HG03521 (cell line): Measurements from ENCODE around the gene PHF12.
A peak's percentile ranks its signal among the peaks of the same experiment; 100 is the strongest.
"Not testable (repeated sequence)": the region's sequence is repeated elsewhere in the genome, so short reads cannot be mapped to it uniquely, and the experiment has no call there.

Experiments
- ATAC-seq: cut with Tn5 transposase; IDR thresholded peaks from one replicate; pipeline ENCODE4 v1.9.1; 2021; ENCODE audit warnings: mild to moderate bottlenecking, moderate library complexity; ENCODE audit not compliant: unreplicated experiment

PHF12 gene

DNA sequence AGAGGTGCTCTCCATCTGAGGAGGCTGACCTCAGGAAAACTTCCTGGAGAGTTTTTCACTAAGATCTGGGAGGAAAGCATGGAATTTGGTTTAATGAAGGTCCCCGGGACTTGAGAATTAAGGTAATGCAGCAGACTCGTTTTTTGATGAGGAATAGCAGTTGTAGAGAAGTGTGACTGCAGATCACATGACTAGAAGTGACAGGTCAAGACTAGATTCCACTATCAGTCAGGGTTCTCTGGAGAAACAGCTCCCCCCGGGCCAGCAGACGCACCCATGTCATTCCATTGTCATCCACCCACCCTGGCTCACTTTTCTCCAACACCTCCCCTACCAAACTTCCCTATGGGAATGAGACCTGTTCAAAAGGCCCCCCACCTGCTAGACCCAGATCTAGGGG lies 46.5 kb downstream of the PHF12 start:
- no peak for ATAC-seq

DNA sequence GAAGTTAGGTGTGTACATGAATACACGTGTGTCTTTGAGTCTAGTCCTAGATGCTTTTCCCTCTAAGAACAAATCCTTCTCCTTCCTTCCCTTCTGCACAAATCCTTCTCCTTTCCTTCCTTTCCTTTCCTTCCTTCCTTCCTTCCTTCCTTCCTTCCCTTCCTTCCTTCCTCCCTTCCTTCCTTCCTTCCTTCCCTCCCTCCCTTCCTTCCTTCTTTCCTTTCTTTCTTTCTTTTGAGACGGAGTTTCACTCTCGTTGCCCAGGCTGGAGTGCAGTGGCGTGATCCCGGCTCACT lies 47.8 kb downstream of the PHF12 start:
- not testable (repeated sequence) for ATAC-seq

DNA sequence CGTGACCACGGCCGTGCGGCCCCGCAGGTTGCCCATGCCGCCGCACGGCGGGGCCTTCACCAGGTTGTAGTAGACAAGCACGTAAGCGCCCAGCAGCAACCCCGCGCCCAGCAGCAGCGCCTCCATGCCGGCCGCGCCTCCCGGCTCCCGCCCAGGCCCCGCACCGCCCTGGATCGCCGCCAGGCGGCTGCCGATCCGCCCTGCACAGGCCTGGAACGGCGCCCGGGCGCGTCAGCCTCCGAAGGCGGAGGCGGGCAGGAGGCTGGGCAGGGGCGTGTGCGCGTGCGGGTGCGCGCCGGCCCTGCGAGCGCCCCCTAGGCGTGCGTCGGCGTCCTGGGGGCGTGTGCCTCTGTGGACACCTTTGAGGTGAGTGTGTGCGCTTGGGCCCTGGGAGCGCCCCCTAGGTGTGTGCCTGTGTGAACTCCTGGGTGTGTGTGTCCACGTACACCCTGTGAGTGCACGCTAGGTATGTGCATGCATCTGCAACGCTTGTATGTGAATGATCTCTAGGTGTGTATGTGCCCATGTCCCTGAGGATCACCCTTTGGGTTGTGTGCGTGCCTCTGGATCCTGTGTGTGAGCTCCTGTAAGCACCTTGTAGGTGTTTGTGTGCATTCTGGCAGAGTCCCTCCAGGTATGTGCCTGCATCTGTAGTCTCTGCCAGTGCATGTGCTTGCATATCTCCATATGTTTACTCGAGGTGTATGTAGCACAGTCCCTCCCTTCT lies 48.3 kb downstream of the PHF12 start, which contains the start of gene DHRS13:
Gene DHRS13, minus strand, starts transcription at position 261 of the 727 bp plus-strand sequence. Its CDS starts 135 bp downstream, at position 126.
- peak; percentile 86 for ATAC-seq

DNA sequence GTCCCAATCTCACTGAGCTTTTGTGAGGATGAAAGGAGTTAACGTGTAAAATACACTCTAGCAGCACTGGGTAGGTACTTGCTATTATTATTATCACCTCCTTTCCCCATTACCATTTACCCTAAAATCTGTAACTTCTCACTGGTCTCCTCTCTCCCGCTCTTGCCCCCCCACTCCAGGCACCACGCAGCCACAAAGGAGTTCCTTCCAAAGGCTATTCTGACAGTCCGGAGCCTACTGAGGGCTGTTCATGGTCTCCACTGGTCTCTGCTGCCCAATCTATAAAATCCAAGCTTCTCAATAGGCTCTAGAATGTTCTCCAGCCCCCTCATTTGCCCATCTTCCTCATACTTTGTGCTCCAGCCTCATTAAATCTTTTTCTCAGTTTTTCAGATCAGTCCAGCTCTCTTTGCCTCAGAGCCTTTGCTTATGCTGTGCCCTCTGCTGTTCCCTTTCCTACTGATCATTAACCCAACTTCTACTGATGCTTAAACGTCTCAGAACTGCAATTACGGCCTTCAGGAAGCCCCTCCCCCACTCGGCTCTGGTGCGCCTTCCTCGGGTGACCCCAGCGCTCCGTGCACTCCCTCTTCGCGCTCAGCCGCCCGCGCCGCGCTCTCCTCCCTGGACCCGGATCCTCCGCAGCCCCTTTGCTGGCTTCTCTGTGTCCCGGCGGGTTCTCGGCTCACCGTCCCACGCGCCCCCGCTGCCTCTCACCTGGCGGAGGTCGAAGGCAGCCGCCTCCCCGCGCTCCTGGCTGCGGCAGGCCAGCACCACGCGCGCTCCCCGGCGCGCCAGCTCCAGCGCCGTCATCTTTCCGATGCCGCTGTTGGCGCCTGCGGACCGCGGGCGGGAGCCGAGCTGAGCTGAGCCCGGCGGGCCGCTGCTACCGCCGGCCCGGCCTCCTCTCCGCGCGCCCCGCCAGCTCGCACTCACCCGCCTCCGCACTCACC lies 49.2 kb downstream of the PHF12 start:
- no peak for ATAC-seq

DNA sequence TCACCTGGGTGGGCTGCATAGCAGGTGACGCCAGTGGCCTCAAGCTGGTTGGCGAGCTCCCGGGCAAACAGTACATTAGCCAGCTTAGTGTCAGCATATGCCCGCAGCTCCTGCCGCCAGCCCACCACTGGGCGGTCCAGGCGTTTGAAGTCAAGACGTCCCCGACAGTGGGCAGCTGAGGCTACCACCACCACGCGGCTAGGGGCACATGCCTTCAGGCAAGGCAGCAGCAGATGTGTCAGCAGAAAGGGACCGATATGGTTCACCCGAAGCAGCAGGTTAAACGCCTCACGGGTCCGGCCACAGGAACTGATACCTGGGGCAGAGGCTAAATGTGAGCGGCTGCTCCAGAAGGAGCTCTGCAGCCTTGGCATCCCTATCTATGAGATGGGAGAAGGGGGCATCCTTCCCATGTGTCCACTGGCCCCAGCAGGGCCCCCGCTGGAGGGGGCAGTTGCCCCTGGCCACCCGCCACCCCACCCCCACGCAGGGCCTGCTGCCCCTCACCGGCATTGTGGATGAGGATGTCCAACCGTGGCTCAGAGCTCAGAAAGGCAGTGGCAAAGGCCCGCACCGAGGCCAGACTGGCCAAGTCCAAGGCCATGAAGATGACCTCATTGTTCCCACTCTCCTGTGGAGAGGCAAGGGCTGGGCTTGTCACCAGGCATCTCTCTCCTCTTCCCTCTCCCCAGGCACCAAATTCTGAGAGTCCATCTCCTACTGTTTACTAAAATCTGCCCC lies 50.2 kb downstream of the PHF12 start:
- ATAC-seq, result no peak

DNA sequence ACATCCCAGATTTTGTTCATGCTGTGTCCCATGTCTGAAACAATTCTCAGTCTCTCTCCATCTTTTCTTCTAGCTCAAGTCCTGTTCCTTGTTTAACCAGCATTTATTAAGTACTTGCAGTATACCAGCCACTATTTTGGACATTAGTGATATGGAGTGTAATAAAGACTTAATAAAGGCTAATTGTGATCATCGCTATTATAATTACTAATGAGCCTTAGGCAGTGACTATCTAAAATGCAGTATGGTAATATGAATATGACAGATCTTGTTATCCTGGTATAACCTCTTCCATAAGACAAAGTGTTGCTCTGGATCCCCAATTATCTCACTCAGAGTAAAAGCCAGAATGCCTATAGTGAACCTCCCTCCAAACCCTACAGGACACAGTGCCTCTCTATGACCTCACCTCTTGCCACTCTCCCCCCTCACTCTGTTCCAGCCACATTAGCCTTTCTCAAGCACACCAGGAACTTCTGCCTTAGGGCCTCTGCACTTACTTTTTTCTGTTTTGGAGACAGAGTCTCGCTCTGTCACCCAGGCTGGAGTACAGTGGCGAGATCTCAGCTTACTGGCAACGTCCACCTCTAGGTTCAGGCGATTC lies 52.0 kb downstream of the PHF12 start:
- ATAC-seq, result no peak

DNA sequence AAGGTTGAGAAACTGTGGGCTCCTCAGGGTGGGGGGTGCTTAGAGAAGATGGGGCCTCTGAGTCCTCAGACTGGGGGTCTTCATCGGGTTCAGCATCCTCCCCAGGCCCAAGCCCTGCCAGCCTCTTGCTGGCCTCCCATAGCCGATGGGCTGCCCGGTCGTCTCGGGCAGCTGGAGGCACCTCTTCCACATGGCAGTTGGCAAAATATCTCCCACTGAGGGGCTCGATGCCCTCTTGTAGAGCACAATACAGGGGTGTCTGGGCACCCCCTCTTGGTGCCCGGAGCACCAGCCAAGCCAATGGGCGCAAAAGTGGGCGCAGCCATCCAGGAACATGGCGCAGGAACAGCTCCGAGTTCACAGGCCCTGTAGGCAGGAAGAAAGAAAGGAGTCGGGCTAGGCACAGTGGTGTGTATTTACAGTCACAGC lies 52.8 kb downstream of the PHF12 start:
- ATAC-seq, result no peak

DNA sequence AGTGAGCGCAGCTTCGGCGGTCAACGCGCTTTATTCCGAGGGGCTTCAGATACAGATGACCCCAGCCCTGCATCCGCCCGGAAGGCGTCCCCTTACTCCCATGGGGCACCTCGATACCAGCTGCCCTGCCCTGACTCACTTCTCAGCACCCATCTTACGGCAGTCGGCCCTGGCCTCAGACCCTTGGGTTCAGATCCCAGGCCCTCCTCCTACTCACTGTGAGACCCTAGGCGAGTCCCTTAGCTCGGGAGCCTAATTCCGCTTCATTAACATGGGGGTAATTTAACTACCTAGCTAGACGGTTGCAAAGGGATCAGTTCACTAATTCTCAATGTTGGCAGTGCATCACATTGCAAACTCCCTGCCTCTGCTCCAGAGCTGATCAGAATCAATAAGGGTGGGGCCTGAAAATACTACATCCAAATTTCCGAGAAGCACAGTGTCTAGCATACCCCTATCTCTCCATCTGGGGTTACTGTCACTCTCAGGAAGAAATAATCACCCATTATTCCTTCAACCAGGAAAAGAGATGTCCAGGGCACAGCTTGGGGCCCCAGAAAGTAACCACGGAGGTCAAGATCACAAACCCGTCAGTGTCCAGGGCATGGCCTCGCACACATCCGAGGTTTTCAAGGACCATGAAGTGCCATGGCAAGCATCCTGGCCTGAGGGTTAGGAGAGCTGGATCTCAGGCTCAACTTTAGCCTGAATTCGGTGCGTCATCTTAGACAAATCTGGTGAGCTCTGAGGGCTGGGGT lies 53.4 kb downstream of the PHF12 start:
- ATAC-seq, result no peak

DNA sequence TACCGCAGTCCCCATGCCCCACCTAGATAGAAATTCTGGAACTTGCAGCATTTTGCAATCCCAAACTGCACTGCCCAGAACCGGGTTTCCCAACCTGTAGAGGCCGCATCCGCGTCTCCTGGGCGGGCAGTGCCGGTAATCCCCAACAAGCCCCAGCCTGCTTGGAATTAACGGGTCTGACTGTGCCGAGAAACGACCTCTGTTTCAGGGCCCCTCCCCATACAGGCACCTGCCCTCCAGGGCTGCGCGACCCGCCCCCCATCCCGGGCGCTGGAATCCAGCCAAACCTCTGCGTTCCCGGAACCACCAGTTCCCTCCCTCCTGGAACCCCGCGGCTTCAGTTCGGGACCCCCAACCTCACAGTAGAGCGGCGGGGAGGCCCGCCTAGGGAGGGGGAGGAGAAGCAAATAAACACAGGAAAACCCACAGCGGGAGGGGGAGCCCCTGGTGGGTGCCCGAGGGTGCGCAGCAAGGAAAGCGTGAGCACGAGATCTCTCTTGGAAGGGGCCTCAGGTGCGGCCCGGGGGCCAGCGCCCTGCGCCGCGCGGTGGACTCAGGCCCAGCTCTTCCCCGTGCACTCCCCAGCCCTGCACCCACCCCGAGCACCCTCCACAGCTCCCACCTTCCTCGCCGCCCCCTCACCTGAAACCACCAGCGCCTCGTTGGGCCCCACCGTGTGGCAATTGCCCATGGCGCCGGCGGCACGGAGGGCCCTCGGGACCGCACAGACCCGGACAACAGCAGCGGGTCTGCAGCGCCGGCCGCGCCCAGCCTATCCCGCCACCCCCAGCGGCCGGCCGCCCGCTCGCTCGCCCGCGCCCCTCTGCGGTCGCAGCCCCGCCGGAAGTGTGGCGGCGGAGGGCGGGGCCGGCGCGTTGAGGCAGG lies 54.2 kb downstream of the PHF12 start, which contains the start of gene FLOT2:
Gene FLOT2, minus strand, starts transcription at position 850 of the 885 bp plus-strand sequence. Its CDS starts 159 bp downstream, at position 691.
- no peak for ATAC-seq

DNA sequence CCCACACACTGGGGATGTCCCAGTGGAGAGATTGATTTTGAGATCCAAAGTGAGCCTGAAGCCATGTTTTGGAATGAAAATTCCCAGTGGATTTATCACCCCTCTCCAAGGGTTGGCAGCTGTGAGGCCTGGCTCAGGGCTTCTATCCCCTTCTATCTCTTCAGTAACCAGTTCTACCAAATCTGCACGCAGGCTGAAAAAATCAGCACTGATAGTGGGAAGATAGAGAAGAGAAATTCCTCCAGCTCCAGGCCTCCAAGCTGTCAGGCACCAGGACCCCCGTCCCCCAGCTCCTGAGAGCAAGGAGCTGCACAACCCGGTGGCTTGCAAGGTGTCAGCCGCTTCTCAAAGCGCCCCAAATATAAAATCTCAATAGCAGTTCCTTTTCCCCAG lies 54.8 kb downstream of the PHF12 start:
- ATAC-seq, result no peak

DNA sequence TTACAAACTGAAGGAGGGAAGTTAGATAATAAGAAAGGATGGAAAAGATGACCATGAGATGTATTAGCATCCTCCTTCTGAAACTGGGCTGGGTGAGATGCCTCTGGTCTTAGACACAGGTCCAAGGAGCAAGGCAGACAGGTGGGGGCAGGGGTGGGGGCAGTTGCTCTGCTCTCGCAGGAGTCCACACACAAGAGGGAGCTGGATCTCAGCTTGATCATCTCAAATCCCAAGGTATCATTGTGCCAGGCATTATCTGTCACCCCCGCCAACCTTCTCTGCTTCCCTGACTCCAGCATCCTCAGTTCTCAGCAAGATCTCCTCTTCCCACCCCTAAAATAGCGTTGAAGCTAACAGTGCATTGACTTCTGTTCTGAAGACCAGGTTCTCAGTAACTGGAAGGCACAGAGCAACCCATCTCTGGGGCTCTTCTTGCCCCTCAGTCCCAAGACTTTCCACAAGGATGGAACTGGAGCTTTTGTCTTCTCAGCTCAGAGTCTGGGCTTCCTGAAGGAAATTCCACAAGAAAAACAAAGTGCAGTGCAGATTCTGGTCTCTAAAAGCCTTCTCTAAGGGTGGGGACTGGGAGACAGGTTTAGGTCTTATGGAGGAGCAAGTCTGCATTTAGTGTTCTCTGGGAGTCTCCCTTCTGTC lies 55.4 kb downstream of the PHF12 start:
- no peak for ATAC-seq

DNA sequence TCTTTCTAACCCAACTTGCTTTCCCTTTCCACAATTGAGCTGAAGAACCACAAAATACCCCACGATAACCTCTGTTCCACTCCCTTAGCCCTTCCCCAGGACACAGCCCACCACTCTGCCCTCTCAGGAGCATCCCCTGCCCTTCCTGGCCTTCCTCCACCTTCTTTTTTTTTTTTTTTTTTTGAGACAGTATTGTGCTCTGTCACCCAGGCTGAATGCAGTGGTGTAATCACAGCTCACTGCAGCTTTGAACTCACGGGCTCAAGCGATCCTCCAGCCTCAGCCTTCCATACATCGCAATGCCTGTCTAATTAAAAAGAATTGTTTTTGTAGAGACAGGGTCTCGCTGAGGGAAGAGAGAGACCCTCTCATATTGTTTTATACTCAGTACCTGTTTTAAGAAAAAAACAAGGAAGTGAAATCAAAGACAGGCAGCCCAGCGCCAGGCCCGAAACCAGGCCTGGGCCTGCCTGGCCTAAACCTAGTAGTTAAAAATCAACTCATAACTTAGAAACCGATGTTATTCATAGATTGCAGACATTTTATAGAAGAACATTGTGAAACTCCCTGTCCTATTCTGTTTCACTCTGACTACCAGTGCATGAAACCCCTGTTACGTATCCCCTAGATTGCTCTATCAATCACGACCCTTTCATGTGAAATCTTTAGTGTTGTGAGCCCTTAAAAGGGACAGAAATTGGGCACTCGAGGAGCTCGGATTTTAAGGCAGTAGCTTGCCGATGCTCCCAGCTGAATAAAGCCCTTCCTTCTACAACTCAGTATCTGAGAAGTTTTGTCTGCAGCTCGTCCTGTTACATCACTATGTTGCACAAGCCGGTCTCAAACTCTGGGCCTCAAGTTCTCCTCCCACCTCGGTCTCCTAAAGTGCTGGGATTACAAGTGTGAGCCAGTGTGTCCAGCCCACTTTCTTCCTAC lies 57.8 kb downstream of the PHF12 start:
- ATAC-seq, result not testable (repeated sequence)

DNA sequence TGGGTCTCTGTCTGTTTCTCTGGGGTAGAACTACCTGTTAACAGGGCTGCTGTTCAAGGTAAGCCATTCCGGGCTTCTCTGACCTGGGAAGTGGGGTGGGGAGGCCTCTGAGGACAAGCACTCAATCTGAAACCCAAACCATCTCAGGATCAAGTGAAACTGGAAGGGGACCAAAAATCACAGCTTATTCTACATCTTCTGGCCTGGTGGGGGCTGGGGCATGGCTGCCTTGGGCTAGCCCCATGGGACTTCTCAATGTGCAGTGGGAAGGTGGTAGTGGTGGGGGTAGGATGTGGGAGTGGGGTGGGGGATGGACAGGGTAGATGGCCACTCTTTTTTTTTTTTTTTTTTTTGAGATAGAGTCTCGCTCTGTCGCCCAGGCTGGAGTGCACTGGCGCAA lies 59.3 kb downstream of the PHF12 start:
- ATAC-seq, result no peak

DNA sequence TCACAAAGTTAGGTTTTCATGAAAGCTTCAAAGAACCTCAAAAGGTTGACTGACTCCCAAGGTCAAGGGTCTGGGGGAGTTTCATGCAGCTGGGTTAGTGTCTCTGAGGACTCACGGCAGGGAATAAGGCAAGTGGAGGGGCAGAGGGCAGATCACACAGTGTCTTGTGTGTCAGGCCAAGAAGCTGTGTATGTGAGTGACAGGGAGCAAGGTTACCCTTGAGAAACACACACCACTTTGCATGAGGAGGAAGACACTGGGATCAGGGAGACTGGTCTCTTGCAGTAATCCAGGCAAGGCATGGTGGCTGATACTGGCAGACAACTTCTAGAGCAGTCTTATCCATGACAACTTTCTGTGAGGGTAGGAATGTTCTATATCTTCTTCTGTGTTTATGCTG lies 60.1 kb downstream of the PHF12 start:
- ATAC-seq, result no peak

DNA sequence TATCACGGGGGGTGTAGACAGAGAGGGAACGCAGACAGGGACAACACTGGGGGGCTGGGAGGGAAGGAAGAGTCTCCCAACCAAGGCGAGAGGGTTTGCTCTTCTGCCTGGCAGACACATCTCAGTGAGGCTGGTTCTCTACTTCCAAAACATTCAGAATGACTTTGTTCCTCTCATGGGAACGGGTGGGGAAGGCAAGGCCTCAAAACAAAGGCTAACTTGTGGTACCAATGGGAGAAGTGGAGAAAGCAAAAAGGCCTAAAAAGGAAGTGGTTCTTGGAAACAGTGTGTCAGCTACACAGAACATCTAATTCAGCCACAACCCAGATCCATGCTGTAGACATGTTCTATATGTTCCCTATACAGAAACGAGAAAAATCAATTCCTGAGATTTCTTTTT lies 61.3 kb downstream of the PHF12 start:
- no peak for ATAC-seq

DNA sequence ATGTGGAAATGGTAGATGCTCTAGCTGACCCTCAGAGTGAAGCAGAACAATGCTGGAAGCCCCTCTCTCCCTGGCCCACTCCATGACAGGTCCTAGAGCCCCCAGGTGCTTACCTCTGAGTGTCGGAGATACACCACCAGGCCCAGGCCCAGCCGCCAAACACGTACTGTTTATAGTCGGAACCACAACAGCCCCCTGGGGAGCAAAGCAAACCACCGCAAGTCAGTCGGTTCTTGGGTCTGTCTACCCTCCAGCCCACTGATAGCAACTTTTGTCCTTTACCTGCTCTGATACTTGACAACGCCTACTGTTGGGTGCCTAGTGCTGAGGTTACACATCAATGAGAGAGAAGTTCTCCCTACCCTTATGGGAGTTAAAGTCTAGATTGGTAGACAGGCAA lies 62.5 kb downstream of the PHF12 start:
- ATAC-seq, result no peak

DNA sequence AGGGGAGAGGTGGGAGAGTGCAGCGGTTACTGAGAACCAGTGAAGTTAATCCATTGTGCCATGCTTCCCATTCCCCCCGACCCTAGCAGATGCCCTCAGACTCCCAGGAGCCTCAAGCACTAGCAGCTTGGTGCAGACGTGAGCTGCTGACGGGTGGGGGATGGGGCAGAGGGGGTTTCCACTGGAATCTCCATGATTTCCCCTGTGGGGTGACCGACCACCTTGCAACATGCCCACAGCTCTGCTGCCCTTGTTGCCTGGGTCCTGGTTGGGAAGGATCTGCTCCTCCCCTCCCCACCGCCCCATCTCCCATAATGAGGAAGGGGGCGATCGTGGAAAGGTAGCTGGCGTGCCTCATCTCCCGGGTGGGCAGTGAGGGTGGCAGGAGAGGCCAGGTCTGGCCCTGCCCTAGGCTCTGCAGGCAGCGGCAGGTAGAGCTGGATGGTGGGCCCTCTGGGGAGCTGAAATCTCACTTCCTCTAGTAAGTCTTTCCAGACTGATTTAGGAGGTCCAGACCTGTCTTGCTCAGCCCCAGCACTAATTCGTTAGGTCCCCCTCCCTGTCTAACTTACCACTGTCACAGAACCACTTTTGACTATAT lies 63.3 kb downstream of the PHF12 start:
- no peak for ATAC-seq
